Measurements from ENCODE around the gene MTA1. TPM values are rescaled to one million over a fixed set of nuclear protein-coding genes. Genes with fewer than 3 reads are reported as not detected.

The MTA1 gene
- total and polyA plus RNA-seq, 10 of the 15 experiments (the other 5 are each of a cell fraction or from before 2014, with no cell fraction given), result 0.14 to 162 (median 30.6) TPM

DNA sequence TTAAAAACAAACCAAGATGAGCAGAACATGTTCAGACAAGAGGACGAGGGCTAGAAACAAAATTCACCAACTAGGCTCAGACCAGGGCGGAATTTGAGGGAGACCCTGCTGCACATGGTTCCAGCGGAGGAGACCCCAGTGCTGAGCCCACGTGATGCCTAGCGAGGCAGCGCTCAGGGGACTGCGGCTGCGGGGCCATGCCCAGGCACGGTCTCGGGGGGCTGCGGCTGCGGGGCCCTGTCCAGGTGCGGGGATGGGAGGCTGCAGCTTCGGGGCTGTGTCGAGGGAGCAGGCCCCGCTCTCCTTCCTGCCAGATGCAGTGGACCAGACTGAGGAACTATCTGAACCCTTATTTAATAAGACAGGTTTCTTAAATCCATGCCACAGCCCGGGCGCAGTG lies 42.3 kb downstream of the MTA1 start:
- in situ Hi-C loops (cut with MboI), result no loop called here
- Histone ChIP-seq H2AFZ (ENCODE audit: control insufficient read depth, low read depth, low read length) (no peak overlapping the region), H3K27ac (ENCODE audit: control insufficient read depth, insufficient read depth) (no peak overlapping the region), H3K4me3 (no peak overlapping the region), H4K20me1 (ENCODE audit: control insufficient read depth, insufficient read depth) (no peaks in the 10 kb centered on the region), H3K36me3 (ENCODE audit: control insufficient read depth in 2 of 2, insufficient read depth in 2 of 2, low read length in 1 of 2) (peaks cover 0 to 21% of the 10 kb centered on the region in 2 experiments; a peak in 3 of 4 replicates), H3K4me1 (ENCODE audit: control insufficient read depth, insufficient read depth, low read length) (no peaks in the 10 kb centered on the region), H3K9ac (ENCODE audit: control insufficient read depth, insufficient read depth, low read length) (no peak overlapping the region), H3K4me2 (ENCODE audit: control insufficient read depth, insufficient read depth) (no peak overlapping the region), H3K27me3 (replicated peaks in 1 of 2; ENCODE audit: control insufficient read depth in 2 of 2, insufficient read depth in 2 of 2, low read length in 1 of 2) (no peaks in the 10 kb centered on the region), H3K9me3 (replicated peaks; ENCODE audit: control insufficient read depth, insufficient read depth, low read length) (no peaks in the 10 kb centered on the region), H3K79me2 (ENCODE audit: control insufficient read depth, insufficient read depth, low read length) (no peaks in the 10 kb centered on the region)
- FAIRE-seq (no peak), ATAC-seq (no peak), DNase-seq (ENCODE audit: low read depth, low spot score) (no peak)
- no peak for TF ChIP-seq ZNF207 (IDR thresholded peaks at IDR 0.05; ENCODE audit: borderline replicate concordance)
- peak; percentile 28; the same call in 1 of the 2 replicates for TF ChIP-seq POLR2A (IDR thresholded peaks at IDR 0.05; ENCODE audit: low read depth, low read length)
- WGBS (ENCODE audit: insufficient coverage, insufficient replicate concordance, low lambda C conversion rate, missing lambda C conversion rate), result 93% methylated on average over 17 of the region's 18 CpGs
- intact Hi-C loops (cut with micrococcal nuclease; ENCODE audit: unreplicated experiment), result no loop called here
- SMC1A ChIA-PET (ENCODE audit: uncharacterized antibody, unreplicated experiment), result no interaction called here
- CTCF ChIA-PET, result no interaction called here
- BruUV-seq (replicated peaks), result no TSS peak
- RAD21 ChIA-PET (ENCODE audit: unreplicated experiment), result no interaction called here
- POLR2A ChIA-PET, result no interaction called here

DNA sequence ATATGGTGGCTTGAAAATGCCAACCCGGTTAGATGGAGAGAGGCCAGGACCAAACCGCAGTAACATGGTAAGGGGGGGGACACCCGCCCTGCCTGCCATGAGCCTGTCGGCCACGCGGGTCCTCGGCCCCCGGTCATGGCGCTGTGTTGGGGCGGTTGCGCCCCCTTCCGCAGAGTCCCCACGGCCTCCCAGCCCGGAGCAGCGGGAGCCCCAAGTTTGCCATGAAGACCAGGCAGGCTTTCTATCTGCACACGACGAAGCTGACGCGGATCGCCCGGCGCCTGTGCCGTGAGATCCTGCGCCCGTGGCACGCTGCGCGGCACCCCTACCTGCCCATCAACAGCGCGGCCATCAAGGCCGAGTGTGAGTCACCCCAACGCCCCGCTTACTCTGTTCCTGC lies 44.9 kb downstream of the MTA1 start:
- intact Hi-C loops (cut with micrococcal nuclease; ENCODE audit: unreplicated experiment), result no loop called here
- Histone ChIP-seq H2AFZ (ENCODE audit: control insufficient read depth, low read depth, low read length) (no peak overlapping the region), H3K9me3 (replicated peaks; ENCODE audit: control insufficient read depth, insufficient read depth, low read length) (no peaks in the 10 kb centered on the region), H3K4me1 (ENCODE audit: control insufficient read depth, insufficient read depth, low read length) (no peaks in the 10 kb centered on the region), H3K79me2 (ENCODE audit: control insufficient read depth, insufficient read depth, low read length) (no peaks in the 10 kb centered on the region), H3K4me3 (no peak overlapping the region), H3K9ac (ENCODE audit: control insufficient read depth, insufficient read depth, low read length) (no peak overlapping the region), H3K36me3 (ENCODE audit: control insufficient read depth in 2 of 2, insufficient read depth in 2 of 2, low read length in 1 of 2) (peaks cover 0 to 25% of the 10 kb centered on the region in 2 experiments; a peak in 3 of 4 replicates), H4K20me1 (ENCODE audit: control insufficient read depth, insufficient read depth) (no peaks in the 10 kb centered on the region), H3K27ac (ENCODE audit: control insufficient read depth, insufficient read depth) (no peak overlapping the region), H3K4me2 (ENCODE audit: control insufficient read depth, insufficient read depth) (no peak overlapping the region), H3K27me3 (replicated peaks in 1 of 2; ENCODE audit: control insufficient read depth in 2 of 2, insufficient read depth in 2 of 2, low read length in 1 of 2) (no peaks in the 10 kb centered on the region)
- ChIA-PET SMC1A (ENCODE audit: uncharacterized antibody, unreplicated experiment) (no interaction called here), POLR2A (interaction anchor here (0.6 kb wide), 1 partner anchor 55 kb away, joined by 7 read pairs; no protein-coding TSS in a partner anchor), CTCF (no interaction called here), RAD21 (ENCODE audit: unreplicated experiment) (no interaction called here)
- BruUV-seq (replicated peaks), result no TSS peak
- no peak for FAIRE-seq
- no peak for DNase-seq (ENCODE audit: low read depth, low spot score)
- 95% methylated on average over 33 of the region's 33 CpGs for WGBS (ENCODE audit: insufficient coverage, insufficient replicate concordance, low lambda C conversion rate, missing lambda C conversion rate)
- no peak for ATAC-seq
- in situ Hi-C loops (cut with MboI), result no loop called here
- TF ChIP-seq KLF5 (IDR thresholded peaks at IDR 0.05; ENCODE audit: partially characterized antibody), result no peak
- TF ChIP-seq ETV6 (conservative IDR thresholded peaks at IDR 0.05 in 1 of 2, IDR thresholded peaks at IDR 0.05 in 1 of 2; ENCODE audit: borderline replicate concordance in 1 of 2, low read depth in 1 of 2), result no peak
- no peak for TF ChIP-seq WRNIP1 (IDR thresholded peaks at IDR 0.05; ENCODE audit: borderline replicate concordance, low read depth, low read length)
- TF ChIP-seq, protein P1, sequence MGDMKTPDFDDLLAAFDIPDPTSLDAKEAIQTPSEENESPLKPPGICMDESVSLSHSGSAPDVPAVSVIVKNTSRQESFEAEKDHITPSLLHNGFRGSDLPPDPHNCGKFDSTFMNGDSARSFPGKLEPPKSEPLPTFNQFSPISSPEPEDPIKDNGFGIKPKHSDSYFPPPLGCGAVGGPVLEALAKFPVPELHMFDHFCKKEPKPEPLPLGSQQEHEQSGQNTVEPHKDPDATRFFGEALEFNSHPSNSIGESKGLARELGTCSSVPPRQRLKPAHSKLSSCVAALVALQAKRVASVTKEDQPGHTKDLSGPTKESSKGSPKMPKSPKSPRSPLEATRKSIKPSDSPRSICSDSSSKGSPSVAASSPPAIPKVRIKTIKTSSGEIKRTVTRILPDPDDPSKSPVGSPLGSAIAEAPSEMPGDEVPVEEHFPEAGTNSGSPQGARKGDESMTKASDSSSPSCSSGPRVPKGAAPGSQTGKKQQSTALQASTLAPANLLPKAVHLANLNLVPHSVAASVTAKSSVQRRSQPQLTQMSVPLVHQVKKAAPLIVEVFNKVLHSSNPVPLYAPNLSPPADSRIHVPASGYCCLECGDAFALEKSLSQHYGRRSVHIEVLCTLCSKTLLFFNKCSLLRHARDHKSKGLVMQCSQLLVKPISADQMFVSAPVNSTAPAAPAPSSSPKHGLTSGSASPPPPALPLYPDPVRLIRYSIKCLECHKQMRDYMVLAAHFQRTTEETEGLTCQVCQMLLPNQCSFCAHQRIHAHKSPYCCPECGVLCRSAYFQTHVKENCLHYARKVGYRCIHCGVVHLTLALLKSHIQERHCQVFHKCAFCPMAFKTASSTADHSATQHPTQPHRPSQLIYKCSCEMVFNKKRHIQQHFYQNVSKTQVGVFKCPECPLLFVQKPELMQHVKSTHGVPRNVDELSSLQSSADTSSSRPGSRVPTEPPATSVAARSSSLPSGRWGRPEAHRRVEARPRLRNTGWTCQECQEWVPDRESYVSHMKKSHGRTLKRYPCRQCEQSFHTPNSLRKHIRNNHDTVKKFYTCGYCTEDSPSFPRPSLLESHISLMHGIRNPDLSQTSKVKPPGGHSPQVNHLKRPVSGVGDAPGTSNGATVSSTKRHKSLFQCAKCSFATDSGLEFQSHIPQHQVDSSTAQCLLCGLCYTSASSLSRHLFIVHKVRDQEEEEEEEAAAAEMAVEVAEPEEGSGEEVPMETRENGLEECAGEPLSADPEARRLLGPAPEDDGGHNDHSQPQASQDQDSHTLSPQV (IDR thresholded peaks at IDR 0.05), result no peak
- TF ChIP-seq GATAD2B (conservative IDR thresholded peaks at IDR 0.05; ENCODE audit: low read depth), result no peak
- TF ChIP-seq CEBPB (IDR thresholded peaks at IDR 0.05; ENCODE audit: borderline replicate concordance in 1 of 2, low read depth in 2 of 2, low read length in 2 of 2), result no peak
- TF ChIP-seq EGR1 (IDR thresholded peaks at IDR 0.05; ENCODE audit: borderline replicate concordance in 1 of 2, low read depth in 2 of 2, low read length in 2 of 2), result no peak
- no peak for TF ChIP-seq ZNF207 (IDR thresholded peaks at IDR 0.05; ENCODE audit: borderline replicate concordance)
- TF ChIP-seq EZH2 (IDR thresholded peaks at IDR 0.05; ENCODE audit: borderline replicate concordance, control insufficient read depth, low read depth, low read length), result no peak
- TF ChIP-seq POLR2A (IDR thresholded peaks at IDR 0.05; ENCODE audit: low read depth, low read length), result no peak
- TF ChIP-seq, protein P2, sequence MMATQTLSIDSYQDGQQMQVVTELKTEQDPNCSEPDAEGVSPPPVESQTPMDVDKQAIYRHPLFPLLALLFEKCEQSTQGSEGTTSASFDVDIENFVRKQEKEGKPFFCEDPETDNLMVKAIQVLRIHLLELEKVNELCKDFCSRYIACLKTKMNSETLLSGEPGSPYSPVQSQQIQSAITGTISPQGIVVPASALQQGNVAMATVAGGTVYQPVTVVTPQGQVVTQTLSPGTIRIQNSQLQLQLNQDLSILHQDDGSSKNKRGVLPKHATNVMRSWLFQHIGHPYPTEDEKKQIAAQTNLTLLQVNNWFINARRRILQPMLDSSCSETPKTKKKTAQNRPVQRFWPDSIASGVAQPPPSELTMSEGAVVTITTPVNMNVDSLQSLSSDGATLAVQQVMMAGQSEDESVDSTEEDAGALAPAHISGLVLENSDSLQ (IDR thresholded peaks at IDR 0.05), result no peak
- TF ChIP-seq ZBED1 (IDR thresholded peaks at IDR 0.05; ENCODE audit: borderline replicate concordance), result no peak
- TF ChIP-seq ZNF274 (IDR thresholded peaks at IDR 0.05; ENCODE audit: insufficient read depth, insufficient read length), result no peak
